ENCODE data around the gene NXPE3. TPM values are rescaled to one million over a fixed set of nuclear protein-coding genes. Genes with fewer than 3 reads are reported as not detected.
"Not testable (repeated sequence)": the region's sequence is repeated elsewhere in the genome, so short reads cannot be mapped to it uniquely, and the experiment has no call there.

NXPE3 gene
- total RNA-seq, 1 experiment from 2014 or later: 3.9 TPM

DNA sequence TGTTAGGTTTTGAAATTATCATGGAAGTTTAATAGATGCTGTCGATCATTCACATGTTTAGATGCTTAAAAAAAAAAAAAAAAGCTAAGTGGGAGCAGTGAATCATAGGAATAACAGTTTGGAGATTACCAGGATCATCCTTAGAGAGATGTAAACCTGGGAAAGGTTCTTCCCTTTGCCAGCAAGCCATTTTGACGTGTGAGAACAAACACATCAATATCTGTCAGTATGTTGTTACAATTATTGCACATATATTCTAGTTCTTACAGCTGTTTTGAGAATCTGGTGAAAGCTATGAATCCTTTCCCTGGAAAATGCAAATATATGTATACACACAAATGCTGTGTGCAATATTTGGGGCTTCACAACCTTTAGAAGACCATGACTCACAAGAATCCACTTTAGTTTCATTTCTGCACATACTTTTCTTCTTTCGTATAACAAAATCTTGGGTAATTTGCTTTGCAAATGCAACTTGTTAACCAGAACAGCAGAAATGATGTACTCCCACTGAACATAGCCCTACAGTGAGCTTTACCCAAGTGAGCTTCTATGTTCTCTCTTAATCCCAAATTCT is 82.3 kb downstream of the NXPE3 start:
- TF ChIP-seq CTCF (IDR thresholded peaks at IDR 0.05; ENCODE audit: unreplicated experiment): no peak
- intact Hi-C loops (cut with micrococcal nuclease): no loop called here
- no TSS peak for BruUV-seq (replicated peaks)
- peaks cover 98% of the 10 kb centered on the region for H3K36me3 Mint-ChIP-seq (ENCODE audit: insufficient read depth, unreplicated experiment)
- POLR2A ChIA-PET: interaction anchor here (0.8 to 1.2 kb wide), 2 partner anchors 10 to 12 kb away, joined by 3 read pairs; partner anchors contain the start of gene NFKBIZ
- DNase-seq (ENCODE audit: unreplicated experiment): no peak
- H3K27ac Mint-ChIP-seq (ENCODE audit: low read depth, unreplicated experiment): no peak overlapping the region
- no peaks in the 10 kb centered on the region for H3K27me3 Mint-ChIP-seq (ENCODE audit: insufficient read depth, unreplicated experiment)
- H3K4me1 Mint-ChIP-seq (ENCODE audit: insufficient read depth, unreplicated experiment): peaks cover 15% of the 10 kb centered on the region
- H3K9me3 Mint-ChIP-seq (ENCODE audit: unreplicated experiment): no peaks in the 10 kb centered on the region
- no peak overlapping the region for H3K4me3 Mint-ChIP-seq (ENCODE audit: unreplicated experiment)
- CTCF ChIA-PET: interaction anchor here (0.6 to 0.7 kb wide), 3 partner anchors 7 to 147 kb away, joined by 4 to 5 read pairs (median 5); no protein-coding TSS in a partner anchor

DNA sequence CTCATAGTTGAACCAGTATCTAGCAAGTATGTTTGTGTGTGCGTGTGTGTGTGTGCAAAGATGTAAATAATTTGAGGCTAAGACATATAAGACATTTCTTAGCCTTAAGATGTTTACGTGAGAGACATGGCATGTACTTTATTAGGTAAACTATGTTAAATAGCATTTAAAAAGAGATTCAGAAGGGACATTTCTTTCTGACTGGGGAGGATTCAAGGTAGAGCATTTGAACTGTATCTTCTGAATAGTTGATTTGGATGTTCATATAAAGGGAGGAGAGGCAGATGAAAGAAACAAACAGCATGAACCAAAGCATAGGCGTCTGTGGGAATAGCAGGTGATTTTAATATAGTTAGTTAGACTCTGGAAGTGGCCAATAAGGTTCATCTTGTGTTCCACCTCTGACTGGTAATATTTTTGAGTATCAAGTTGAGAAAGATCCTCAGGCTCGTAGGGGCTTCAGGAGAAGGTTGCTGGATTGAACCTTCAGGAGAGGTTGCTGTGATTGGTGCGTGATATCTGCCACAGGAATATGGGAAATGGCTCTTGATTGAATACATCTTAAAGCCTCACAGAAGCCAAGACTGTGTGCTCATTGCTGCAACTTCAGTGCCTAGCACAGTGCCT is 82.9 kb downstream of the NXPE3 start:
- CTCF ChIA-PET: interaction anchor here (0.6 to 0.7 kb wide), 2 partner anchors 21 to 146 kb away, joined by 4 to 5 read pairs; no protein-coding TSS in a partner anchor
- TF ChIP-seq CTCF (IDR thresholded peaks at IDR 0.05; ENCODE audit: unreplicated experiment): no peak
- H3K27ac Mint-ChIP-seq (ENCODE audit: low read depth, unreplicated experiment): no peak overlapping the region
- no peak overlapping the region for H3K4me3 Mint-ChIP-seq (ENCODE audit: unreplicated experiment)
- H3K27me3 Mint-ChIP-seq (ENCODE audit: insufficient read depth, unreplicated experiment): no peaks in the 10 kb centered on the region
- H3K4me1 Mint-ChIP-seq (ENCODE audit: insufficient read depth, unreplicated experiment): peaks cover 15% of the 10 kb centered on the region
- DNase-seq (ENCODE audit: unreplicated experiment): no peak
- POLR2A ChIA-PET: interaction anchor here (0.6 to 1.2 kb wide), 4 partner anchors 11 to 269 kb away, joined by 3 to 4 read pairs (median 3); partner anchors contain the start of gene NFKBIZ
- H3K9me3 Mint-ChIP-seq (ENCODE audit: unreplicated experiment): no peaks in the 10 kb centered on the region
- intact Hi-C loops (cut with micrococcal nuclease): no loop called here
- BruUV-seq (replicated peaks): no TSS peak
- peaks cover 98% of the 10 kb centered on the region for H3K36me3 Mint-ChIP-seq (ENCODE audit: insufficient read depth, unreplicated experiment)

DNA sequence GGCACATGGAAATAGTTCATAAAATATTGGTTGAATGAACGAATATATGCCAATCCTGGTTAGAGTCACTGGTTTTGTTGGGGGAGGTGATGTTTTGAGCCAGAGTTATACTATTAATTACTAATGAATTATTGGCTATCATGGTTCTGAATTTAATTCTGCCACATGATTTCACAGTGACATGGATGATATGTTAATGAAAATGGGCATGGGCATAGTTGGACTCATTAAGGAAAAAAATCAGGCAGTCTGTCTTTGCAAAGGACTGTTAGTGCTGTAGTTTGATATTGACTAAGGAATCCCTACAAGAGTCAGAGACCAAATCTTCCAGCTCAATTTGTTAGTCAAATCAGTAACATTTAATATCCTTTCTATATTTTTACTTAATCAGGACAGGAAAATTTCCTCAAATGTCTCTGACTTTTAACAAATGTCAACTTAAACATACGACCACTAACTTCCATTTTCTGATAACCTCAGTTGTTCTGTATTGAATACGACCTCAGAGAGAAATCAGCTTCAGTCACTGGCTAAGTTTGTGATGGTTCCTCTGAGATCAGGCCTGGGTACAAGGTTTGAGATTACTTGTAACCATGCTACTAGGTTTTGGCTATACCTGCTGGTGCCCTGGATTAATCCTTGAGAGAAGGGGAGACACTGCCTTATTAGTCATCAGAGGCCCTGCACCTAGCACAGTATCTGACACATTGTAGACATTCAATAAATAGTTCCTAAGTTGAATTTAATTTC is 83.6 kb downstream of the NXPE3 start:
- DNase-seq (ENCODE audit: unreplicated experiment): no peak
- Mint-ChIP-seq H3K4me3 (ENCODE audit: unreplicated experiment) (no peak overlapping the region), H3K27me3 (ENCODE audit: insufficient read depth, unreplicated experiment) (no peaks in the 10 kb centered on the region), H3K27ac (ENCODE audit: low read depth, unreplicated experiment) (peak overlapping the region; percentile 31), H3K4me1 (ENCODE audit: insufficient read depth, unreplicated experiment) (peaks cover 14% of the 10 kb centered on the region), H3K9me3 (ENCODE audit: unreplicated experiment) (no peaks in the 10 kb centered on the region), H3K36me3 (ENCODE audit: insufficient read depth, unreplicated experiment) (peaks cover 95% of the 10 kb centered on the region)
- BruUV-seq (replicated peaks): no TSS peak
- ChIA-PET POLR2A (interaction anchor here (0.6 to 1.0 kb wide), 2 partner anchors 73 to 268 kb away, joined by 3 to 4 read pairs; no protein-coding TSS in a partner anchor), CTCF (interaction anchor here (0.7 kb wide), 1 partner anchor 11 kb away, joined by 3 read pairs; no protein-coding TSS in a partner anchor)
- no peak for TF ChIP-seq CTCF (IDR thresholded peaks at IDR 0.05; ENCODE audit: unreplicated experiment)
- intact Hi-C loops (cut with micrococcal nuclease): no loop called here

DNA sequence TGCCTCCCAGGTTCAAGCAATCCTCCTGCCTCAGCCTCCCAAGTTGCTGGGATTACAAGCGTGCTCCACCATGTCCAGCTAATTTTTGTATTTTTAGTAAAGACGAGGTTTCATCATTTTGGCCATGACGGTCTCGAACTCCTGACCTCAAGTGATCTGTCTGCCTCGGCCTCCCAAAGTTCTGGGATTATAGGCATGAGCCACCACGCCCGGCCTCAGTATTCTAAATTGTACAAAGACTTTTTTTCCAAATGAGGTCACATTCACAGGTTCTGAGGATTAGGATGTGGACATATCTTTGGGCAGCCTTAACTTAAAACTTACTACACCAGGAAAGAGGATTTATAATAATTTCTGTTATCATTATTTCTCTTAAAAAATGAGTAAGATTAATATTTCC is 85.9 kb downstream of the NXPE3 start:
- BruUV-seq (replicated peaks); H3K27ac Mint-ChIP-seq (ENCODE audit: low read depth, unreplicated experiment); H3K9me3 Mint-ChIP-seq (ENCODE audit: unreplicated experiment); H3K27me3 Mint-ChIP-seq (ENCODE audit: insufficient read depth, unreplicated experiment); H3K4me3 Mint-ChIP-seq (ENCODE audit: unreplicated experiment); DNase-seq (ENCODE audit: unreplicated experiment); intact Hi-C loops (cut with micrococcal nuclease): not testable (repeated sequence)
- CTCF ChIA-PET: interaction anchor here (1.0 kb wide), 1 partner anchor 360 kb away, joined by 4 read pairs; no protein-coding TSS in a partner anchor
- Mint-ChIP-seq H3K4me1 (ENCODE audit: insufficient read depth, unreplicated experiment) (peaks cover 19% of the 10 kb centered on the region), H3K36me3 (ENCODE audit: insufficient read depth, unreplicated experiment) (peaks cover 86% of the 10 kb centered on the region)
- POLR2A ChIA-PET: interaction anchor here (1.5 to 2.1 kb wide), 2 partner anchors 13 to 15 kb away, joined by 7 to 12 read pairs; partner anchors contain the start of gene NFKBIZ
